HepG2 (cell line): ENCODE data around the gene SPRY1. TPM values are rescaled to one million over a fixed set of nuclear protein-coding genes. Genes with fewer than 3 reads are reported as not detected.
A peak's percentile ranks its signal among the peaks of the same experiment; 100 is the strongest.

Source experiments
- AKAP8 ChIP-seq: sonication (generic); formaldehyde crosslinking; IDR thresholded peaks from 2 replicates; pipeline ENCODE4 v1.5.1; 2020; ENCODE audit warnings: mild to moderate bottlenecking, missing genetic modification reagents
- ASH2L ChIP-seq: fragments of 300-600, 200-600 bp; sonication (generic); IDR thresholded peaks from 2 replicates; pipeline ENCODE4 v1.7.0; 2017; ENCODE audit warnings: low read depth, mild to moderate bottlenecking, moderate library complexity, mixed read lengths, low read length; ENCODE audit not compliant: insufficient read length
- ATRX ChIP-seq: sonication (generic); formaldehyde crosslinking; IDR thresholded peaks from 2 replicates; pipeline ENCODE4 v1.4.0; 2020; ENCODE audit warnings: missing genetic modification reagents, borderline replicate concordance
- BRD4 ChIP-seq: sonication (generic); formaldehyde crosslinking; IDR thresholded peaks from 2 replicates; pipeline ENCODE4 v1.4.0; 2020; ENCODE audit warnings: missing genetic modification reagents
- EED ChIP-seq: sonication (generic); formaldehyde crosslinking; IDR thresholded peaks from 2 replicates; pipeline ENCODE4 v1.5.0; 2020; ENCODE audit warnings: mild to moderate bottlenecking, missing genetic modification reagents
- ELF3 ChIP-seq: IDR thresholded peaks from 2 replicates; pipeline ENCODE4 v1.6.1; 2016; ENCODE audit warnings: missing genetic modification reagents, missing compliant biosample characterization
- FOXK1 ChIP-seq: sonication (generic); formaldehyde crosslinking; IDR thresholded peaks from 2 replicates; pipeline ENCODE4 v1.4.0; 2020; ENCODE audit warnings: low read depth, missing genetic modification reagents, borderline replicate concordance
- FOXM1 ChIP-seq: sonication (generic); formaldehyde crosslinking; IDR thresholded peaks from 2 replicates; pipeline ENCODE4 v1.5.0; 2020; ENCODE audit warnings: missing genetic modification reagents
- HNRNPL ChIP-seq: fragments of 200-400 bp; formaldehyde crosslinking; IDR thresholded peaks from 2 replicates; pipeline ENCODE4 v1.6.1; 2017; ENCODE audit warnings: mild to moderate bottlenecking, low read depth, low read length
- HOXA3 ChIP-seq: sonication (generic); formaldehyde crosslinking; IDR thresholded peaks from 2 replicates; pipeline ENCODE4 v1.5.0; 2020; ENCODE audit warnings: missing genetic modification reagents
- NFYB ChIP-seq: sonication (generic); formaldehyde crosslinking; IDR thresholded peaks from 2 replicates; pipeline ENCODE4 v1.4.0; 2020; ENCODE audit warnings: missing genetic modification reagents
- POLR2G ChIP-seq: fragments of 200-400 bp; formaldehyde crosslinking; IDR thresholded peaks from 2 replicates; pipeline ENCODE4 v1.6.1; 2018; ENCODE audit warnings: mild to moderate bottlenecking, low read depth, low read length, moderate library complexity
- RCOR2 ChIP-seq: IDR thresholded peaks from 2 replicates; pipeline ENCODE4 v1.6.1; 2016; ENCODE audit warnings: missing biosample characterization, missing genetic modification reagents
- SAP130 ChIP-seq: IDR thresholded peaks from 2 replicates; pipeline ENCODE4 v1.6.1; 2016; ENCODE audit warnings: low read depth
- SKI ChIP-seq: fragments of 450-650 bp; IDR thresholded peaks from one replicate; pipeline ENCODE4 v1.6.1; 2018; ENCODE audit warnings: mild to moderate bottlenecking; ENCODE audit not compliant: partially characterized antibody
- ZFX ChIP-seq: sonication (generic); formaldehyde crosslinking; IDR thresholded peaks from 2 replicates; pipeline ENCODE4 v1.4.0; 2020; ENCODE audit warnings: mild to moderate bottlenecking, low read depth, missing genetic modification reagents, moderate library complexity
- ZNF720 ChIP-seq: sonication (generic); formaldehyde crosslinking; IDR thresholded peaks from 2 replicates; pipeline ENCODE4 v1.4.0; 2020; ENCODE audit warnings: missing genetic modification reagents
- ZNF780A ChIP-seq: sonication (generic); formaldehyde crosslinking; IDR thresholded peaks from 2 replicates; pipeline ENCODE4 v1.8.0; 2022; ENCODE audit warnings: mild to moderate bottlenecking, missing genetic modification reagents, moderate library complexity
- polyA plus RNA-seq, 8 experiments: library from polyadenylated mRNA; depleted of rRNA in 3 of 8; stranded (reverse) in 7 of 8; unstranded in 1 of 8; fragments of >200 nt; fragmentation: Illumina TruSeq in 4 of 8; extraction: Trizol in 4 of 8; gene quantifications; 2 replicates each; pipeline versions ENCODE4 v1.2.1 to v1.2.3, GENCODE V29; 2011 to 2016; ENCODE audit warnings: low read depth in 4 of 8, missing spikeins in 1 of 8, mixed read lengths in 1 of 8; ENCODE audit not compliant: insufficient read depth in 1 of 8
- total RNA-seq, 5 experiments: library from RNA; depleted of rRNA; stranded (reverse); fragments of >200 nt; fragmentation: Illumina TruSeq; extraction: Trizol; gene quantifications; 2 replicates each; pipeline ENCODE4 v1.2.3, GENCODE V29; 2016; ENCODE audit warnings: low read depth in 1 of 5
- TF ChIP-seq, protein P1 (sequence below): sonication (generic); formaldehyde crosslinking; IDR thresholded peaks from 2 replicates; pipeline ENCODE4 v1.9.0; 2021; ENCODE audit warnings: missing genetic modification reagents, borderline replicate concordance
- TF ChIP-seq, protein P2 (sequence below): sonication (generic); formaldehyde crosslinking; IDR thresholded peaks from 2 replicates; pipeline ENCODE4 v1.5.0; 2020; ENCODE audit warnings: mild to moderate bottlenecking, missing genetic modification reagents
- TF ChIP-seq, protein P3 (sequence below): IDR thresholded peaks from 2 replicates; pipeline ENCODE4 v1.6.1; 2016; ENCODE audit warnings: mild to moderate bottlenecking
- TF ChIP-seq, protein P4 (sequence below): sonication (generic); formaldehyde crosslinking; IDR thresholded peaks from 2 replicates; pipeline ENCODE4 v1.8.1; 2023; ENCODE audit warnings: mild to moderate bottlenecking, missing genetic modification reagents, borderline replicate concordance

The SPRY1 gene
- total and polyA plus RNA-seq, 2 of the 13 experiments (the other 11 are each of a cell fraction or from before 2014, with no cell fraction given): 24.7 to 33.4 TPM

DNA sequence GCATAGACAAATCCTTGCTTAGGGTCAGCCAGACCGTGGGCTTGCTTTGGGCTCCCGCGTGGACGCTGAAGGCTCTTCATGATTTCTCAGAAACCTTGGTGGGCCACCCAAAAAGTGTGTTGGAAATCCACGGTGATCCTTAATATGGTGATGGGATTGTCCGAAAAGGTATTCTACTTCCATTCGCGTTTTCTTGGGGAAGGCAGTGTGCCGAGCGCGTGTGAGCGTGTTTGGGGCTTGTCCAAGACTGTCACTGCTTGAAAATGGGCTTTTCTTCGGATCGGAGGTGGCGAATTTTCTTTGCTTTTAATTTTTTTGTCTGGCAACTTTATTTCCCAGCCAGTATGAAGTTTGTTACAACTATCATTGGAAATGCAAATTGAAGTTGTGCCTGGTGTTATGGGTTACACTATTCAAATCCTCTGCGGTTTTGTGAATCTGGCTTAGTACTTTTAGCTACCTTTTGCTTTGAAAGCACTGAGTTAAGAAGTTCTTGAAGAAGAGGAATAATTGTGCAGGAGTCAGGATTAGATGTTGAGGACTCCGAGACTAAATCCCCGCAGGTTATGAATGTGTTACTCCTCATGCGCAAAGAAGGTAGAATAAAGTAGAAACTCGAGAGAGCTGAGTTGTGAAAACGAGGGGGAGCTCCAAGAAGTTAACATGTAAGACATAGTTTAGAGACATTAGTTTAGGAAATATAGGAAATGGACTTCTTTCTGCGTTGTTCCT lies 3.2 kb downstream of the SPRY1 start (continued):
- TF ChIP-seq, protein P1, sequence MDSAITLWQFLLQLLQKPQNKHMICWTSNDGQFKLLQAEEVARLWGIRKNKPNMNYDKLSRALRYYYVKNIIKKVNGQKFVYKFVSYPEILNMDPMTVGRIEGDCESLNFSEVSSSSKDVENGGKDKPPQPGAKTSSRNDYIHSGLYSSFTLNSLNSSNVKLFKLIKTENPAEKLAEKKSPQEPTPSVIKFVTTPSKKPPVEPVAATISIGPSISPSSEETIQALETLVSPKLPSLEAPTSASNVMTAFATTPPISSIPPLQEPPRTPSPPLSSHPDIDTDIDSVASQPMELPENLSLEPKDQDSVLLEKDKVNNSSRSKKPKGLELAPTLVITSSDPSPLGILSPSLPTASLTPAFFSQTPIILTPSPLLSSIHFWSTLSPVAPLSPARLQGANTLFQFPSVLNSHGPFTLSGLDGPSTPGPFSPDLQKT: no peak
- TF ChIP-seq FOXM1: no peak
- TF ChIP-seq, protein P2, sequence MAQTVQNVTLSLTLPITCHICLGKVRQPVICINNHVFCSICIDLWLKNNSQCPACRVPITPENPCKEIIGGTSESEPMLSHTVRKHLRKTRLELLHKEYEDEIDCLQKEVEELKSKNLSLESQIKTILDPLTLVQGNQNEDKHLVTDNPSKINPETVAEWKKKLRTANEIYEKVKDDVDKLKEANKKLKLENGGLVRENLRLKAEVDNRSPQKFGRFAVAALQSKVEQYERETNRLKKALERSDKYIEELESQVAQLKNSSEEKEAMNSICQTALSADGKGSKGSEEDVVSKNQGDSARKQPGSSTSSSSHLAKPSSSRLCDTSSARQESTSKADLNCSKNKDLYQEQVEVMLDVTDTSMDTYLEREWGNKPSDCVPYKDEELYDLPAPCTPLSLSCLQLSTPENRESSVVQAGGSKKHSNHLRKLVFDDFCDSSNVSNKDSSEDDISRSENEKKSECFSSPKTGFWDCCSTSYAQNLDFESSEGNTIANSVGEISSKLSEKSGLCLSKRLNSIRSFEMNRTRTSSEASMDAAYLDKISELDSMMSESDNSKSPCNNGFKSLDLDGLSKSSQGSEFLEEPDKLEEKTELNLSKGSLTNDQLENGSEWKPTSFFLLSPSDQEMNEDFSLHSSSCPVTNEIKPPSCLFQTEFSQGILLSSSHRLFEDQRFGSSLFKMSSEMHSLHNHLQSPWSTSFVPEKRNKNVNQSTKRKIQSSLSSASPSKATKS (CRISPR knock-in tag): no peak
- TF ChIP-seq SKI: no peak
- TF ChIP-seq SAP130 (CRISPR knock-in tag): peak; percentile 31
- TF ChIP-seq ZNF720 (CRISPR knock-in tag): no peak
- TF ChIP-seq ZNF780A (CRISPR knock-in tag): 0 out of 2 replicates have a peak, but pooled peaks have one; percentile 21
- TF ChIP-seq NFYB (CRISPR knock-in tag): no peak
- no peak for TF ChIP-seq HOXA3
- no peak for TF ChIP-seq AKAP8 (CRISPR knock-in tag)
- 0 out of 2 replicates have a peak, but pooled peaks have one; percentile 6 for TF ChIP-seq ELF3 (CRISPR knock-in tag)
- no peak for TF ChIP-seq HNRNPL
- TF ChIP-seq, protein P3, sequence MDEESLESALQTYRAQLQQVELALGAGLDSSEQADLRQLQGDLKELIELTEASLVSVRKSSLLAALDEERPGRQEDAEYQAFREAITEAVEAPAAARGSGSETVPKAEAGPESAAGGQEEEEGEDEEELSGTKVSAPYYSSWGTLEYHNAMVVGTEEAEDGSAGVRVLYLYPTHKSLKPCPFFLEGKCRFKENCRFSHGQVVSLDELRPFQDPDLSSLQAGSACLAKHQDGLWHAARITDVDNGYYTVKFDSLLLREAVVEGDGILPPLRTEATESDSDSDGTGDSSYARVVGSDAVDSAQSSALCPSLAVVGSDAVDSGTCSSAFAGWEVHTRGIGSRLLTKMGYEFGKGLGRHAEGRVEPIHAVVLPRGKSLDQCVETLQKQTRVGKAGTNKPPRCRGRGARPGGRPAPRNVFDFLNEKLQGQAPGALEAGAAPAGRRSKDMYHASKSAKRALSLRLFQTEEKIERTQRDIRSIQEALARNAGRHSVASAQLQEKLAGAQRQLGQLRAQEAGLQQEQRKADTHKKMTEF: no peak
- 0 out of 2 replicates have a peak, but pooled peaks have one; percentile 4 for TF ChIP-seq BRD4
- peak; percentile 46 for TF ChIP-seq ASH2L
- TF ChIP-seq, protein P4, sequence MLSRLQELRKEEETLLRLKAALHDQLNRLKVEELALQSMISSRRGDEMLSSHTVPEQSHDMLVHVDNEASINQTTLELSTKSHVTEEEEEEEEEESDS: no peak
- no peak for TF ChIP-seq ZFX
- TF ChIP-seq RCOR2 (CRISPR knock-in tag): no peak
- TF ChIP-seq EED (CRISPR knock-in tag): 0 out of 2 replicates have a peak, but pooled peaks have one; percentile 52
- 0 out of 2 replicates have a peak, but pooled peaks have one; percentile 0 for TF ChIP-seq FOXK1 (CRISPR knock-in tag)
- TF ChIP-seq POLR2G: peak; percentile 39; the same call in 1 of the 2 replicates
- TF ChIP-seq ATRX (CRISPR knock-in tag): no peak
